Endothelial cell of hepatic sinusoid (primary cell): ENCODE measurements around the gene CDC123.
"Not testable (repeated sequence)": the region's sequence is repeated elsewhere in the genome, so short reads cannot be mapped to it uniquely, and the experiment has no call there.

Source experiments
- in situ Hi-C: cut with HindIII; loops from 2 replicates; pipeline ENCODE4 v1.10.0; 2017; ENCODE audit warnings: low sequenced_read_pairs

The CDC123 gene

GRCh38 chr10:12188656-12189055 is 7.3 kb upstream of the CDC123 start:
- in situ Hi-C loops: no loop called here

- in situ Hi-C loops: no loop called here
These were observed 6.6 kb upstream of the CDC123 start for GRCh38 chr10:12189426-12189825.

GRCh38 chr10:12191715-12192114 is 4.3 kb upstream of the CDC123 start:
- in situ Hi-C loops: no loop called here

- in situ Hi-C loops: no loop called here
These were observed 2.8 kb upstream of the CDC123 start for GRCh38 chr10:12193193-12193592.

- in situ Hi-C loops: no loop called here
These were observed 1.2 kb upstream of the CDC123 start for GRCh38 chr10:12194752-12195271.

- in situ Hi-C loops: no loop called here
These were observed 746 bp upstream of the CDC123 start for GRCh38 chr10:12195281-12195602.

- in situ Hi-C loops: no loop called here
These were observed 683 bp downstream of the CDC123 start for GRCh38 chr10:12196531-12197211.

- in situ Hi-C loops: no loop called here
These were observed 2.2 kb downstream of the CDC123 start for GRCh38 chr10:12198156-12198555.

GRCh38 chr10:12200850-12201249 is 4.9 kb downstream of the CDC123 start:
- in situ Hi-C loops: no loop called here

GRCh38 chr10:12201543-12201942 is 5.6 kb downstream of the CDC123 start:
- in situ Hi-C loops: no loop called here

- in situ Hi-C loops: no loop called here
These were observed 6.2 kb downstream of the CDC123 start for GRCh38 chr10:12202226-12202625.

- in situ Hi-C loops: no loop called here
These were observed 9.1 kb downstream of the CDC123 start for GRCh38 chr10:12205082-12205481.

GRCh38 chr10:12207114-12207513 is 11.1 kb downstream of the CDC123 start:
- in situ Hi-C loops: no loop called here

GRCh38 chr10:12208460-12208859 is 12.5 kb downstream of the CDC123 start:
- in situ Hi-C loops: no loop called here

- in situ Hi-C loops: no loop called here
These were observed 16.5 kb downstream of the CDC123 start for GRCh38 chr10:12212454-12212853.

- in situ Hi-C loops: no loop called here
These were observed 17.6 kb downstream of the CDC123 start for GRCh38 chr10:12213621-12214020.

GRCh38 chr10:12214093-12214492 is 18.1 kb downstream of the CDC123 start:
- in situ Hi-C loops: no loop called here

- in situ Hi-C loops: no loop called here
These were observed 18.8 kb downstream of the CDC123 start for GRCh38 chr10:12214763-12215218.

- in situ Hi-C loops: no loop called here
These were observed 23.0 kb downstream of the CDC123 start for GRCh38 chr10:12218991-12219390.

GRCh38 chr10:12221323-12222298 is 25.6 kb downstream of the CDC123 start:
- in situ Hi-C loops: no loop called here

- in situ Hi-C loops: no loop called here
These were observed 29.5 kb downstream of the CDC123 start for GRCh38 chr10:12225444-12225843.

- in situ Hi-C loops: not testable (repeated sequence)
These were observed 30.4 kb downstream of the CDC123 start for GRCh38 chr10:12226438-12226837.
